ENCODE results near the gene SLC36A4.

The SLC36A4 gene

GRCh38 chr11:93236741-93237675, 39.2 kb upstream of the SLC36A4 start:
- Histone ChIP-seq H3K4me1 (no peaks in the 10 kb centered on the region), H3K36me3 (no peaks in the 10 kb centered on the region), H3K27me3 (peaks cover 0 to 16% of the 10 kb centered on the region in 2 donors), H3K27ac (no peak overlapping the region), H3K4me3 (no peak overlapping the region), H3K9me3 (no peaks in the 10 kb centered on the region)
- no peak for DNase-seq
- TF ChIP-seq CTCF (IDR thresholded peaks at IDR 0.05), result peak; percentile 21 to 42
- intact Hi-C loops (cut with DNase I; ENCODE audit: low total_unique reads), result no loop called here

- peak; percentile 92 to 96 for TF ChIP-seq CTCF (IDR thresholded peaks at IDR 0.05)
- no peak overlapping the region for H3K4me3 ChIP-seq
- no peaks in the 10 kb centered on the region for H3K36me3 ChIP-seq
- no peak overlapping the region for H3K27ac ChIP-seq
- intact Hi-C loops (cut with DNase I; ENCODE audit: low total_unique reads), result loop anchor here (2.0 kb wide), 2 partner anchors 308 to 418 kb away; partner anchors contain the start of gene SMCO4
- DNase-seq, result peak; percentile 81 to 82
- peaks cover 0 to 16% of the 10 kb centered on the region in 2 donors for H3K27me3 ChIP-seq
- H3K4me1 ChIP-seq, result no peaks in the 10 kb centered on the region
- H3K9me3 ChIP-seq, result no peaks in the 10 kb centered on the region
These were observed 36.9 kb upstream of the SLC36A4 start for GRCh38 chr11:93234602-93235207.

- Histone ChIP-seq H3K4me3 (no peak overlapping the region), H3K27me3 (peaks cover 0 to 7% of the 10 kb centered on the region in 2 donors), H3K9me3 (no peaks in the 10 kb centered on the region), H3K36me3 (no peaks in the 10 kb centered on the region), H3K4me1 (no peaks in the 10 kb centered on the region), H3K27ac (no peak overlapping the region)
- TF ChIP-seq CTCF (IDR thresholded peaks at IDR 0.05), result no peak
- no peak for DNase-seq
- intact Hi-C loops (cut with DNase I; ENCODE audit: low total_unique reads), result no loop called here
These were observed 32.1 kb upstream of the SLC36A4 start for GRCh38 chr11:93229876-93230275.

GRCh38 chr11:93225662-93226061, 27.9 kb upstream of the SLC36A4 start:
- TF ChIP-seq CTCF (IDR thresholded peaks at IDR 0.05), result peak; percentile 28 to 43
- Histone ChIP-seq H3K27ac (no peak overlapping the region), H3K27me3 (no peaks in the 10 kb centered on the region), H3K4me1 (no peaks in the 10 kb centered on the region), H3K36me3 (no peaks in the 10 kb centered on the region), H3K4me3 (no peak overlapping the region), H3K9me3 (no peaks in the 10 kb centered on the region)
- DNase-seq, result no peak
- intact Hi-C loops (cut with DNase I; ENCODE audit: low total_unique reads), result no loop called here

GRCh38 chr11:93221539-93221938, 23.7 kb upstream of the SLC36A4 start:
- Histone ChIP-seq H3K4me3 (no peak overlapping the region), H3K36me3 (no peaks in the 10 kb centered on the region), H3K27me3 (no peaks in the 10 kb centered on the region), H3K27ac (no peak overlapping the region), H3K9me3 (no peaks in the 10 kb centered on the region), H3K4me1 (no peaks in the 10 kb centered on the region)
- no peak for DNase-seq
- TF ChIP-seq CTCF (IDR thresholded peaks at IDR 0.05), result no peak
- intact Hi-C loops (cut with DNase I; ENCODE audit: low total_unique reads), result no loop called here

Data from tibial artery (tissue), 4 donors.